CD14-positive monocyte (primary cell): ENCODE data around the gene CFAP68. TPM values are rescaled to one million over a fixed set of nuclear protein-coding genes. Genes with fewer than 3 reads are reported as not detected.

Experiments used
- DNase-seq, 3 donors: peaks; one replicate each; pipeline ENCODE4 v3.0.0-alpha.2; 2011 to 2022
- H2AFZ ChIP-seq: 2 replicates; pipeline ENCODE4 v1.6.0; 2012; ENCODE audit warnings: mild to moderate bottlenecking, low read depth, low read length, inconsistent platforms; ENCODE audit not compliant: insufficient read depth, poor library complexity, severe bottlenecking
- H3K27ac ChIP-seq, 2 donors: 1 replicate in 1 of 2; 2 replicates in 1 of 2; pipeline ENCODE4 v1.5.1; 2012 to 2013; ENCODE audit warnings: low read length in 2 of 2, control low read depth in 1 of 2, inconsistent platforms in 1 of 2, low read depth in 1 of 2, mild to moderate bottlenecking in 1 of 2
- H3K27me3 ChIP-seq, 2 donors: one replicate each; pipeline versions ENCODE4 v1.6.0 to v1.6.1; 2011 to 2013; ENCODE audit warnings: low read length in 2 of 2; ENCODE audit not compliant: control insufficient read depth in 2 of 2, insufficient read depth in 2 of 2
- H3K36me3 ChIP-seq, 2 donors: replicated peaks in 1 of 2; 1 replicate in 1 of 2; 2 replicates in 1 of 2; pipeline versions ENCODE4 v1.5.1 to v1.6.1; 2012 to 2013; ENCODE audit warnings: low read length in 2 of 2, control low read depth in 1 of 2, inconsistent platforms in 1 of 2, mild to moderate bottlenecking in 1 of 2; ENCODE audit not compliant: insufficient read depth in 2 of 2, control insufficient read depth in 1 of 2
- H3K4me1 ChIP-seq, 2 donors: 1 replicate in 1 of 2; 2 replicates in 1 of 2; pipeline versions ENCODE4 v1.5.1 to v1.6.1; 2012 to 2013; ENCODE audit warnings: low read length in 2 of 2, control low read depth in 1 of 2, inconsistent platforms in 1 of 2, mild to moderate bottlenecking in 1 of 2, moderate library complexity in 1 of 2; ENCODE audit not compliant: insufficient read depth in 2 of 2, control insufficient read depth in 1 of 2
- H3K4me2 ChIP-seq: replicated peaks from 2 replicates; pipeline ENCODE3; 2012; ENCODE audit warnings: low read length, moderate library complexity, mild to moderate bottlenecking; ENCODE audit not compliant: poor library complexity, severe bottlenecking; ENCODE audit errors: extremely low read depth
- H3K4me3 ChIP-seq, 3 experiments: fragments of 200-600 bp in 1 of 3; sonication (generic) in 1 of 3; replicated peaks in 1 of 3; 1 replicate in 2 of 3; 2 replicates in 1 of 3; pipeline ENCODE4 v1.5.1; 2011 to 2013; ENCODE audit warnings: low read length in 3 of 3, mild to moderate bottlenecking in 3 of 3, control low read depth in 2 of 3, low read depth in 2 of 3, inconsistent platforms in 1 of 3, moderate library complexity in 1 of 3
- H3K79me2 ChIP-seq: 2 replicates; pipeline ENCODE4 v1.6.0; 2012; ENCODE audit warnings: mild to moderate bottlenecking, control low read depth, inconsistent platforms, low read length, moderate library complexity; ENCODE audit not compliant: insufficient read depth
- H3K9ac ChIP-seq: 2 replicates; pipeline ENCODE4 v1.6.0; 2017; ENCODE audit warnings: low read length, mild to moderate bottlenecking; ENCODE audit not compliant: insufficient read depth, poor library complexity, severe bottlenecking
- H3K9me3 ChIP-seq, 2 donors: replicated peaks in 1 of 2; 1 replicate in 1 of 2; 2 replicates in 1 of 2; pipeline versions ENCODE4 v1.5.1 to v1.6.1; 2012 to 2013; ENCODE audit warnings: low read length in 2 of 2, control low read depth in 1 of 2; ENCODE audit not compliant: control insufficient read depth in 1 of 2, insufficient read depth in 1 of 2
- H4K20me1 ChIP-seq: 2 replicates; pipeline ENCODE4 v1.6.0; 2012; ENCODE audit warnings: mild to moderate bottlenecking, low read length, control low read depth, moderate library complexity; ENCODE audit not compliant: insufficient read depth
- H3K27ac Mint-ChIP-seq, 7 donors: one replicate each; pipeline ENCODE4 v1.8.0; 2020; ENCODE audit warnings: mild to moderate bottlenecking in 7 of 7, mixed read lengths in 7 of 7, moderate library complexity in 6 of 7, inconsistent platforms in 2 of 7
- H3K27me3 Mint-ChIP-seq, 3 donors: one replicate each; pipeline ENCODE4 v1.8.0; 2021 to 2022; ENCODE audit warnings: low read depth in 3 of 3, mild to moderate bottlenecking in 3 of 3, mixed read lengths in 3 of 3, moderate library complexity in 3 of 3, inconsistent platforms in 1 of 3
- H3K36me3 Mint-ChIP-seq, 2 donors: one replicate each; pipeline ENCODE4 v1.8.0; 2020; ENCODE audit warnings: mixed read lengths in 2 of 2, inconsistent platforms in 1 of 2, mild to moderate bottlenecking in 1 of 2
- H3K4me1 Mint-ChIP-seq: one replicate; pipeline ENCODE4 v1.8.0; 2020; ENCODE audit warnings: mild to moderate bottlenecking, mixed read lengths
- H3K4me3 Mint-ChIP-seq, 2 donors: one replicate each; pipeline ENCODE4 v1.8.0; 2020; ENCODE audit warnings: mild to moderate bottlenecking in 2 of 2, mixed read lengths in 2 of 2, moderate library complexity in 1 of 2
- H3K9me3 Mint-ChIP-seq, 7 donors: one replicate each; pipeline ENCODE4 v1.8.0; 2020 to 2022; ENCODE audit warnings: mixed read lengths in 7 of 7, mild to moderate bottlenecking in 6 of 7, moderate library complexity in 6 of 7, inconsistent platforms in 2 of 7
- WGBS: methylation state at CpG from one replicate; pipeline ENCODE4 v1.1.5; 2013; ENCODE audit warnings: missing lambda C conversion rate; ENCODE audit not compliant: insufficient coverage; 5-methylcytosine and 5-hydroxymethylcytosine counted together
- intact Hi-C, 2 donors: fragments of 100-400 bp; cut with micrococcal nuclease; formaldehyde crosslinking; loops; one replicate each; pipeline versions ENCODE4 v1.15.0 to v1.15.1; 2023
- polyA plus RNA-seq, 3 donors: library from polyadenylated mRNA; depleted of rRNA in 1 of 3; unstranded in 2 of 3; stranded (reverse) in 1 of 3; fragments of 300-500 nt in 2 of 3; fragments of >200 nt in 1 of 3; fragmentation: Illumina TruSeq in 2 of 3; gene quantifications; 1 replicate in 2 of 3; 2 replicates in 1 of 3; pipeline ENCODE4 v1.2.3, GENCODE V29; 2012 to 2021
- TF ChIP-seq, protein P1 (sequence below): fragments of 200-600 bp; IDR thresholded peaks from one replicate; pipeline ENCODE4 v1.8.0; 2022; ENCODE audit warnings: antibody characterized with exemption, mild to moderate bottlenecking

The CFAP68 gene
- polyA plus RNA-seq, 3 donors: 3.6 to 5.3 (median 5.0) TPM

DNA sequence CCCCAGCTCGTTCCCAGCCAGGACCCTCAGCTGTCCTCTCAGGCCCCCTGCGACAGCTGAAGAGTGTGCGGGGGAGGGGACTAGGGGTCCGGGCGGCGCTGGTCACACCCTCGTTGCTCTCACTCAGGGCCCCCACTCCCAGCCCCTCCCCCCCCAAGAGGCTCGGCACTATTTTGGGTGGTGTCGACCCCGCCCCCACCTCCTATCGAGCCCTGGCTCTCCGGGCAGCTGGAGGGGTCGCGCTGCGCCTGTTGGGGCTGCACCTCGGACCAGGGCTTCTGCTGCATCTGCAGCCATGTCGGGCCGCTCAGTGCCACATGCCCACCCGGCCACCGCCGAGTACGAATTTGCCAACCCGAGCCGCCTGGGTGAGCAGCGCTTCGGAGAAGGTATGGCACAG lies 33.2 kb downstream of the CFAP68 start, which contains the start of gene HSPB2:
Gene HSPB2 (plus strand): TSS at position 200 of the 400 bp plus-strand sequence. CDS start 96 bp downstream, at position 296.
- Histone ChIP-seq H3K36me3 (no peaks in the 10 kb centered on the region), H3K4me2 (no peak within 1 kb of the TSS)

GRCh38 chr11:111913031-111913861 lies 33.9 kb downstream of the CFAP68 start:
- Mint-ChIP-seq H3K9me3 (peaks cover 0 to 2% (median 0%) of the 10 kb centered on the region in 7 donors), H3K27ac (no peak overlapping the region), H3K27me3 (peaks cover 47 to 63% (median 50%) of the 10 kb centered on the region in 3 donors), H3K4me3 (peak overlapping the region in 1 of 2 donors; percentile 64), H3K36me3 (no peaks in the 10 kb centered on the region), H3K4me1 (no peaks in the 10 kb centered on the region)
- H3K36me3 ChIP-seq: no peaks in the 10 kb centered on the region
- H3K9ac ChIP-seq: no peak overlapping the region
- intact Hi-C loops: no loop called here
- H3K4me1 ChIP-seq: no peaks in the 10 kb centered on the region
- H3K4me3 ChIP-seq: no peak overlapping the region
- no peak for DNase-seq
- H3K27me3 ChIP-seq: peaks cover 13 to 43% of the 10 kb centered on the region in 2 donors
- WGBS: 82% methylated on average over 18 of the region's 24 CpGs
- no peak overlapping the region for H2AFZ ChIP-seq
- no peaks in the 10 kb centered on the region for H4K20me1 ChIP-seq
- H3K27ac ChIP-seq: no peak overlapping the region
- H3K9me3 ChIP-seq: no peaks in the 10 kb centered on the region
- TF ChIP-seq, protein P1, sequence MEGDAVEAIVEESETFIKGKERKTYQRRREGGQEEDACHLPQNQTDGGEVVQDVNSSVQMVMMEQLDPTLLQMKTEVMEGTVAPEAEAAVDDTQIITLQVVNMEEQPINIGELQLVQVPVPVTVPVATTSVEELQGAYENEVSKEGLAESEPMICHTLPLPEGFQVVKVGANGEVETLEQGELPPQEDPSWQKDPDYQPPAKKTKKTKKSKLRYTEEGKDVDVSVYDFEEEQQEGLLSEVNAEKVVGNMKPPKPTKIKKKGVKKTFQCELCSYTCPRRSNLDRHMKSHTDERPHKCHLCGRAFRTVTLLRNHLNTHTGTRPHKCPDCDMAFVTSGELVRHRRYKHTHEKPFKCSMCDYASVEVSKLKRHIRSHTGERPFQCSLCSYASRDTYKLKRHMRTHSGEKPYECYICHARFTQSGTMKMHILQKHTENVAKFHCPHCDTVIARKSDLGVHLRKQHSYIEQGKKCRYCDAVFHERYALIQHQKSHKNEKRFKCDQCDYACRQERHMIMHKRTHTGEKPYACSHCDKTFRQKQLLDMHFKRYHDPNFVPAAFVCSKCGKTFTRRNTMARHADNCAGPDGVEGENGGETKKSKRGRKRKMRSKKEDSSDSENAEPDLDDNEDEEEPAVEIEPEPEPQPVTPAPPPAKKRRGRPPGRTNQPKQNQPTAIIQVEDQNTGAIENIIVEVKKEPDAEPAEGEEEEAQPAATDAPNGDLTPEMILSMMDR: no peak
- no peaks in the 10 kb centered on the region for H3K79me2 ChIP-seq
- no peak overlapping the region for H3K4me2 ChIP-seq

More for the DNA sequence above, 33.2 kb downstream of the CFAP68 start, which contains the start of gene HSPB2:
- H3K4me3 ChIP-seq: no peak within 1 kb of the TSS
- WGBS: 9% methylated on average over 12 of the region's 26 CpGs
- H3K4me1 ChIP-seq: no peaks in the 10 kb centered on the region
- DNase-seq: no peak
- H2AFZ ChIP-seq: no peak within 1 kb of the TSS
- H3K36me3 Mint-ChIP-seq: no peaks in the 10 kb centered on the region
- intact Hi-C loops: no loop called here
- TF ChIP-seq, protein P1: no peak
- H3K27ac Mint-ChIP-seq: no peak within 1 kb of the TSS
- H3K79me2 ChIP-seq: no peaks in the 10 kb centered on the region
- peaks cover 47 to 63% (median 50%) of the 10 kb centered on the region in 3 donors for H3K27me3 Mint-ChIP-seq
- peak within 1 kb of the TSS in 1 of 2 donors; percentile 64 for H3K4me3 Mint-ChIP-seq
- no peaks in the 10 kb centered on the region for H3K4me1 Mint-ChIP-seq
- H3K9ac ChIP-seq: no peak within 1 kb of the TSS
- H4K20me1 ChIP-seq: no peaks in the 10 kb centered on the region
- no peak within 1 kb of the TSS for H3K27ac ChIP-seq
- peaks cover 0 to 2% (median 0%) of the 10 kb centered on the region in 7 donors for H3K9me3 Mint-ChIP-seq
- H3K9me3 ChIP-seq: no peaks in the 10 kb centered on the region
- H3K27me3 ChIP-seq: peaks cover 13 to 43% of the 10 kb centered on the region in 2 donors
